DOHH2 (cell line): ENCODE results near the gene SELENOH.

ENCODE experiments used
- H3F3A ChIP-seq: fragments of 200-600 bp; sonication (generic), shearing (Covaris generic); 2 replicates; pipeline ENCODE4 v1.6.0; 2016; ENCODE audit warnings: antibody characterized with exemption, mild to moderate bottlenecking; ENCODE audit not compliant: control insufficient read depth, insufficient read depth
- H3K27ac ChIP-seq: fragments of 200-600 bp; sonication (generic); 2 replicates; pipeline ENCODE4 v1.5.1; 2014; ENCODE audit warnings: low read depth, mild to moderate bottlenecking, low read length, moderate library complexity
- H3K27me3 ChIP-seq: fragments of 200-600 bp; sonication (generic); 2 replicates; pipeline ENCODE4 v1.6.1; 2014; ENCODE audit warnings: mild to moderate bottlenecking, low read length, mixed read lengths; ENCODE audit not compliant: control insufficient read depth
- H3K36me3 ChIP-seq: fragments of 200-600 bp; sonication (generic); 2 replicates; pipeline ENCODE4 v1.6.1; 2014; ENCODE audit warnings: mild to moderate bottlenecking, low read length, moderate library complexity, mixed read lengths; ENCODE audit not compliant: control insufficient read depth
- H3K4me1 ChIP-seq: fragments of 200-600 bp; sonication (generic); 2 replicates; pipeline ENCODE4 v1.6.1; 2014; ENCODE audit warnings: mild to moderate bottlenecking, low read length, mixed read lengths; ENCODE audit not compliant: control insufficient read depth
- H3K4me2 ChIP-seq: fragments of 200-600 bp; sonication (generic); 2 replicates; pipeline ENCODE4 v1.6.0; 2014; ENCODE audit warnings: mild to moderate bottlenecking, low read length, moderate library complexity
- H3K4me3 ChIP-seq: fragments of 200-600 bp; sonication (generic); 2 replicates; pipeline ENCODE4 v1.5.1; 2014; ENCODE audit warnings: mild to moderate bottlenecking, low read length, mixed read lengths
- H3K79me2 ChIP-seq: fragments of 200-600 bp; sonication (generic); 2 replicates; pipeline ENCODE4 v1.6.1; 2014; ENCODE audit warnings: mild to moderate bottlenecking, low read length, mixed read lengths; ENCODE audit not compliant: control insufficient read depth
- H3K9me2 ChIP-seq: fragments of 200-600 bp; sonication (generic); replicated peaks from 2 replicates; pipeline ENCODE4 v1.6.1; 2014; ENCODE audit warnings: mild to moderate bottlenecking, low read length, mixed read lengths; ENCODE audit not compliant: control insufficient read depth
- H3K9me3 ChIP-seq: fragments of 200-600 bp; sonication (generic); 2 replicates; pipeline ENCODE4 v1.6.1; 2014; ENCODE audit warnings: antibody characterized with exemption, low read length, mixed read lengths; ENCODE audit not compliant: control insufficient read depth, insufficient read depth
- H4K20me1 ChIP-seq: fragments of 200-600 bp; sonication (generic); 2 replicates; pipeline ENCODE4 v1.6.0; 2014; ENCODE audit warnings: low read depth, mild to moderate bottlenecking, antibody characterized with exemption, low read length, moderate library complexity; ENCODE audit not compliant: control insufficient read depth, insufficient read depth
- CTCF ChIP-seq: fragments of 200-600 bp; sonication (generic); IDR thresholded peaks from one replicate; pipeline ENCODE4 v1.5.1; 2014; ENCODE audit warnings: antibody characterized with exemption, mild to moderate bottlenecking, low read depth, low read length; ENCODE audit not compliant: poor library complexity, severe bottlenecking
- EZH2phosphoT487 ChIP-seq: fragments of 200-600 bp; sonication (generic); IDR thresholded peaks from 2 replicates; pipeline ENCODE4 v1.6.1; 2017; ENCODE audit warnings: borderline replicate concordance, mild to moderate bottlenecking, antibody characterized with exemption, low read length, moderate library complexity, mixed read lengths

Gene SELENOH

GRCh38 chr11:57752954-57753353 is 11.7 kb downstream of the SELENOH start:
- Histone ChIP-seq H4K20me1 (no peaks in the 10 kb centered on the region), H3K27ac (no peak overlapping the region), H3K4me1 (no peaks in the 10 kb centered on the region), H3K9me3 (no peaks in the 10 kb centered on the region), H3K4me3 (no peak overlapping the region), H3K27me3 (no peaks in the 10 kb centered on the region), H3K9me2 (no peaks in the 10 kb centered on the region), H3F3A (peaks cover 13% of the 10 kb centered on the region), H3K79me2 (no peaks in the 10 kb centered on the region), H3K36me3 (no peaks in the 10 kb centered on the region), H3K4me2 (no peak overlapping the region)
- TF ChIP-seq CTCF (no peak), EZH2phosphoT487 (no peak)

DNA sequence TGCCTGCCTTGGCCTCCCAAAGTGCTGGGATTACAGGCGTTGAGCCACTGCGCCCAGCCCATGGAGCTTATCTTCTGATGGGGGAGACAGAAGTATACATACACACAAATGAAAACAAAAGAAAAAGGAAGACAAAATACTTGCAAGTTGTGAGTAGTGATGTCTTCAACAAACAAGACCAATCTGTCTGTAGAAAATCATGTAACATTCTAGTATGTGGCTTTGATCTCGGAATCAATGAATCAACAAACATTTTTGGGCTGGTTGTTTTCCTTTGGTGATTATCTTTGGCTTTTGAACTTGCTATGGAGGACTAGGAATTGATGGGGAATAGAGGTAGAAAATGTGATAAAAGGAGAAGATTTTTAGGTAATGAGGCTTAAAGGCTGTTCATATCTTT is 16.9 kb downstream of the SELENOH start:
- no peaks in the 10 kb centered on the region for H4K20me1 ChIP-seq
- TF ChIP-seq EZH2phosphoT487 (no peak), CTCF (no peak)
- H3F3A ChIP-seq, result peaks cover 2% of the 10 kb centered on the region; the same call in 1 of the 2 replicates
- no peak overlapping the region for H3K4me3 ChIP-seq
- no peak overlapping the region for H3K27ac ChIP-seq
- no peaks in the 10 kb centered on the region for H3K36me3 ChIP-seq
- peaks cover 15% of the 10 kb centered on the region for H3K79me2 ChIP-seq
- peaks cover 6% of the 10 kb centered on the region for H3K4me1 ChIP-seq
- H3K9me3 ChIP-seq, result no peaks in the 10 kb centered on the region
- H3K9me2 ChIP-seq, result no peaks in the 10 kb centered on the region
- no peaks in the 10 kb centered on the region for H3K27me3 ChIP-seq
- no peak overlapping the region for H3K4me2 ChIP-seq

DNA sequence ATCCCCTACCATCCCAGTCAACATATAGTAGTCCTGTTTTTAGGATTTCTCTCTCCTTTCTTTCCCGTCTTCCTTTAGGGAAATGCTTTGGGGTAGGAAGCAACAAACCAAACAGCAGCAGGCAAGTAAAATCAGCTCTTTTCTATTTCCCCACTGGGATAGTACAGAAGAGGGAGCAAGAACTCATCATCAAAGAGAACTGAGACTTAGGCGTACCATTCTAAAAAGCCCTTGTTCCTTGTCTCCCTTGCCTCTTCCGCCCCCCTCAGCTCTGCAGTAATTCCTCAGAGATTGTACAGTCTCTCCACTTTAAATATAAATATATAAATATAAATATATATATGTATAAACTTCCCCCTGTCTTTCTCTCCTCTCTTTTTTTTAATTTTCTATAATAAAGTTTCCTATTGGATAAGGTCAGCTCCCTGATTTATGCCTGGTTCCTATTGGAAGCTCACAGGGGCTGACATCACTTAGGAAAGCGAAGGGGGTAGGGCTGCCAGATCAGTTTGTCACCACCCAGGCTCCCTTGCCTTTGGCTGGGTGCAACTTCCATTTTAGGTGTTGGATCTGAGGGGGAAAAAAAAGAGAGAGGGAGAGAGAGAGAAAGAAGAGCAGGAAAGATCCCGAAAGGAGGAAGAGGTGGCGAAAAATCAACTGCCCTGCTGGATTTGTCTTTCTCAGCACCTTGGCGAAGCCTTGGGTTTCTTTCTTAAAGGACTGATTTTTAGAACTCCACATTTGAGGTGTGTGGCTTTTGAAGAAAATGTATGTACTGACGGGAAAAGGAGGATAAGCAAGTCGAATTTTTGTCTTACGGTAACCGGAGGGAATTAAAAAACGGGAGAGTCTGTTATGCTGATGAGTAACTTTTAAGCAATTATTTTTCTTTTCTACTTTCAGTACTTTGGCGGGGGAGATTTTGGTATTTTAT is 20.3 kb downstream of the SELENOH start, which contains the start of gene CTNND1:
Gene CTNND1 (plus strand): TSS at position 502 of the 934 bp plus-strand sequence. CDS start 29,677 bp downstream, outside the sequence.
- H3K4me1 ChIP-seq, result peaks cover 19% of the 10 kb centered on the region
- H3K27ac ChIP-seq, result no peak within 1 kb of the TSS
- no peaks in the 10 kb centered on the region; the same call in 1 of the 2 replicates for H4K20me1 ChIP-seq
- H3K9me2 ChIP-seq, result no peaks in the 10 kb centered on the region
- H3K4me3 ChIP-seq, result peak within 1 kb of the TSS; percentile 93
- H3F3A ChIP-seq, result peaks cover 2% of the 10 kb centered on the region; the same call in 1 of the 2 replicates
- no peaks in the 10 kb centered on the region for H3K27me3 ChIP-seq
- peaks cover 48% of the 10 kb centered on the region for H3K79me2 ChIP-seq
- H3K4me2 ChIP-seq, result peak within 1 kb of the TSS; percentile 74
- H3K36me3 ChIP-seq, result no peaks in the 10 kb centered on the region
- no peaks in the 10 kb centered on the region for H3K9me3 ChIP-seq
- no peak for TF ChIP-seq CTCF
- TF ChIP-seq EZH2phosphoT487, result no peak
